ENCODE results near the gene ACP7.

GRCh38 chr19:39083983-39084731 lies at the start of gene ACP7:
- TF ChIP-seq POLR2AphosphoS5 (IDR thresholded peaks at IDR 0.05) (no peak), POLR2A (IDR thresholded peaks at IDR 0.05) (no peak)

Measured in prostate gland (tissue), 1 donor.